COLO829 (cell line): ENCODE measurements around the gene ASPHD1.

ENCODE experiments used
- DNase-seq: peaks from one replicate; pipeline ENCODE4 v3.0.0; 2012; ENCODE audit warnings: low spot score

ASPHD1 gene

GRCh38 chr16:29943846-29944799 is 43.8 kb downstream of the ASPHD1 start:
- DNase-seq: peak; percentile 91

GRCh38 chr16:29947897-29948296 is 47.6 kb downstream of the ASPHD1 start:
- DNase-seq: no peak

GRCh38 chr16:29950806-29951461 is 50.6 kb downstream of the ASPHD1 start:
- no peak for DNase-seq

- no peak for DNase-seq
These were observed 51.5 kb downstream of the ASPHD1 start for GRCh38 chr16:29951625-29952365.
